GM18909 (cell line): Measurements from ENCODE around the gene FRAS1.
"Not testable (repeated sequence)": the region's sequence is repeated elsewhere in the genome, so short reads cannot be mapped to it uniquely, and the experiment has no call there.

ENCODE experiments used
- ATAC-seq: cut with Tn5 transposase; IDR thresholded peaks from one replicate; pipeline ENCODE4 v1.9.1; 2021; ENCODE audit warnings: mild to moderate bottlenecking; ENCODE audit not compliant: unreplicated experiment, poor library complexity

Gene FRAS1

DNA sequence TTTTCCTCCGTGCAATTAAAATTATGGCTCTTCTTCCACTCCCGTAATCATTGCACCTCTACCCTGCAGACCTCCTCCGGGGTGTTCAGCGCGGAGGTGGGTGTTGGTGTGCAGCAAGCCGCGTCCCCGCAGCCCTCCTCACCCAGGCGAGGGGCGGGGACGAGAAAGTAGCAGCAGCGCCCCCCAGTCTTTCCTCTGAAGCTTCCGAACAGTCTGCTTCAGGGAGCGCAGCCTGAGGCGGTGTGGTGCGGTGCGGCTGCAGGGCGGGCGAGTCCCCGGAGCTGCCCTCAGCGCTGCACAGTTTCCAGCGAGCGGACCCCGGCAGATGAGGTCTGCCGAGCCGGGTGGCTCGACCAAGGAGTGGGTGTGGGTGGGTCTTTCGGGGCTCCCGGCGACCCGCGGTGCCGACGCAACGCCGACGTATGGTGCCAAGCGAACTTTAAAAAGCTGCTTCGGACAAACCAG lies at the start of gene FRAS1:
FRAS1 (plus strand) TSS at position 189 of the 465 bp plus-strand sequence. CDS start 687 bp downstream, outside the sequence.
- ATAC-seq, result peak; percentile 38

GRCh38 chr4:78011003-78011402 lies 46.1 kb upstream of the FRAS1 start:
- ATAC-seq, result not testable (repeated sequence)

- no peak for ATAC-seq
Measured at GRCh38 chr4:78014889-78015886, 41.9 kb upstream of the FRAS1 start.

GRCh38 chr4:78018271-78019049 lies 38.7 kb upstream of the FRAS1 start:
- no peak for ATAC-seq

- ATAC-seq, result no peak
Measured at GRCh38 chr4:78019414-78019813, 37.7 kb upstream of the FRAS1 start.

DNA sequence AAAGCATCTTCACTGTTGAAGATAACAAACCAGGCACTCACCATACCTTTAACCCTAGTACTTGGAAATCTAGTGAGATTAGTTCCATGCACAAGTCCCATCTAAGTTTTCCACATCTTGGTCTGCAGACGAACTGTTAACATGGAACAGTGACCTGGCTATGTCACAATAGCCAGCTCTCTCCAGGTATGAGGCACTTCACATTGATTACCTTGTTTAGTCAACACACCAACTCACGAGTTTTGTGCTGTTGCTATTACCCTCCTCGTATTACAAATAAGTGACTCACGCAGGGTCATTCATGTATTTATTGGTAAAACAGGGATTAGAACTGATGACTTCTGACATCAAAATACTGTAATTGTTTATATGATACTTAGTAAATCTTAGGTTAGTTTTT lies 36.4 kb upstream of the FRAS1 start:
- ATAC-seq, result no peak

GRCh38 chr4:78022517-78022916 lies 34.6 kb upstream of the FRAS1 start:
- no peak for ATAC-seq

- no peak for ATAC-seq
Measured at GRCh38 chr4:78024085-78024484, 33.0 kb upstream of the FRAS1 start.

DNA sequence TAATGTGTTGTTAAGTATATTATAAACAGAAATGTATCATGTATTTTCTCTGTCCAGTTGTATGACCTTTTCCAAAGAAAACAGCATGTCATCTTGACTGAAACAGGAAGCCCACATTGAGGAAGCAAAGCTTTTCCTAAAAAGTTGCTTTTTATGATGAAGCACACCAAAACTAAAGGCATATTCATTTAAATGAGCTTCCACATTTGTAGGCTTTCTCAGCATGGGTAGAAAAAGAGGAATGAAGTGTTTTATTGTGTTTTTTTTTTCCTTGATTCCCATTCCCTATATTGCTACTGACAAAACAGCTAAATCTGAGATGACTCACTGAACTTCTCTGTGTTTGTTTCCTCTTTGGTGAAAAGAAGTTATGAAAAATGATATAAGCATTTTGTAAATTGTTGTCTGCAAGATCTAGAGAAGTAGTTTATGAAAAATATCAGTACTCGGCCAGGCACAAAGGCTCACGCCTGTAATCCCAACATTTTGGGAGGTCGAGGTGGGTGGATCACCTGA lies 32.5 kb upstream of the FRAS1 start:
- no peak for ATAC-seq

DNA sequence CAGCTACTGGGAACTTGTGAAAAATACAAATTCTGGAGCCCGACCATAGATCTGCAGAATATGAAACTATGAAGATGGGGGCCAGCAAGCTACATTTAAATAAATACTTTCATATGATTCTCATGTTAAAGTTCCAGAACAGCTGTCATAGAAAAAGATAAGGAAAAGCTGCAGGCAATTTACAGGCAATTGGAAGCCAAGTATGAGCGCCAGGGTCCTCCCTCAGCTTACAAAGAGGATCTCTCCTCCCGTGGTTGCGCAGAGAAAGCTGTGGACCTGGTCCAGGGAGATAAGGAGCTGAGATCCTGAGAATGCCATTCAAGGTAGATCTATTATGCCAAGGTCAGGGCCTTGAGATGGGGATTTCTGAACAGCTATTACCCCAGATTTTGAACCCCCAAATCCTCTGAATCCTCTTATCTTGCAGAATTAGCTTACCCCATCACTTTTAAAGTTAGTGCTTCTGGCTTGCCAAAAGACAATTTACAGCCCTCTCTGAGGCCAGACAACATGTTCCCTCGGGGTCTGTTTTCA lies 25.6 kb upstream of the FRAS1 start:
- ATAC-seq, result no peak

DNA sequence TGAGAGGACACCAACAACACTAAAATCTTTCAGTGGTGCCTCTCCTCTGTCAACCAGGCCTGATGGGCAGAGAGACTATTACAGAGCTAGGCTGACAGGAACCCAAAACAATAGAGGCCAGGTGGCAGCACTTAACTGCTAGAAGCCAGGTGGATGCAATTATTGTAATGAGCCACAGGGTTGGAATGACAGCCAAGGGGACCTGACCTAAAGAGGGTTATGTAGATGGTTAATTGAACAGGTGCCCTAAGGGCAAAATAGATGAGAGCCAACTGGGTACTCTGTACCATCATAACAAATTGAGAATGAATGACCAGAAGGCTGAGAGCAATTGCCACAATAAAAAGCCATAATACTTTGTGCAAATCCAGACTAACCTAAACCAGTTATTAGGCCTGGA lies 24.7 kb upstream of the FRAS1 start:
- ATAC-seq, result no peak

DNA sequence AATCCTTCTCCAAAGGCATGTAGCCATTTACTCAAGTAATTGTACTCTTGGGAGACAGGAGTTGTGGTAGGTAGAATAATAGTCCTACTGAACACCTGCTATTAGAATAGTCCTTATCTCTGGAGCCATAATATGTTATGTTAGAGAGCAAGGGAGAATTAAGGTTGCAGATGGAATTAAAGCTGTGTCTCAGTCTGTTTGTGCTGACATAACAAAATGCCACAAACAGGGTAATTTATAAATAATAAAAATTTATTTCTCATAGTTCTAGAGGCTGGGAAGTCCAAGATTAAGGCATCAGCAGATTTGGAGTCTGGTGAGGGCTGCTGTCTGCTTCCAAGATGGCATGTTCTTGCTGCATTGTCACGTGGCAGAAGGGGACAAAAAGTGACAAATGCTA lies 24.2 kb upstream of the FRAS1 start:
- no peak for ATAC-seq

DNA sequence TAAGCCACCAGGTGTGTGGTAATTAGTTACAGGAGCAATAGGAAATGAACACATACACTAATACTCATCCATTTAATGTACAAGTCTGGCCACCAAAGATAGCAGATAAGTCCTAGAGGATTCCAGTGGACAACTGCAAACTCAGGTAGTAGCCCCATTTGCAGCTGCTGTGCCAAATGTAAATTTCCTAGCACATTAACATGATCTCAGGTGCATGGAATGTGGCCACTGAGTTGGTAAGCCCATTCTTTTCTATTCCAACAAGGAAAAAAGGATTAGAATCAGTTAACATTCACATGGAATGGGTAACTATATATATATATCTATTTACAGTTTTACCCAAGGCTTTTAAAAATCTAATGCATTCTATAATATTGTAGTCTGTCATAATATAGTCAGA lies 23.3 kb upstream of the FRAS1 start:
- ATAC-seq, result no peak

DNA sequence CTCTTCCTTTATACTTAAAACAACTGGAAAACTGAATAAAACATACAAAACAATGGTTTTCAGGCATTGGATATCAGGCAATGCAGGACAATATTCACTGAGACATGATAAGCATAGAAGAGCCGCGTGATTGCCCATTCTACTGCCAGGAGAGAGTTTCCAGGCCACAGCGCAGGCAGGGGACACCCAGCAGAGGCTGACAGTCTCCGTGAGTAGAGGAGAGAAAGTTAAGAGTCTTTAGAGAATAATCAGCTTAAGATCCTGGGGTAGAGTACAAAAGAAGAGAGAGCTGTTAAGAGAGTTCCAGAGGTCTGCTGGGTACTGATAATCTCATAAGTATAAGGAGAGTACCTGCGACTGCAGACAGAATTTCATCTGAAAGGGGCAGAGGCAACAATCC lies 18.4 kb upstream of the FRAS1 start:
- ATAC-seq, result no peak

DNA sequence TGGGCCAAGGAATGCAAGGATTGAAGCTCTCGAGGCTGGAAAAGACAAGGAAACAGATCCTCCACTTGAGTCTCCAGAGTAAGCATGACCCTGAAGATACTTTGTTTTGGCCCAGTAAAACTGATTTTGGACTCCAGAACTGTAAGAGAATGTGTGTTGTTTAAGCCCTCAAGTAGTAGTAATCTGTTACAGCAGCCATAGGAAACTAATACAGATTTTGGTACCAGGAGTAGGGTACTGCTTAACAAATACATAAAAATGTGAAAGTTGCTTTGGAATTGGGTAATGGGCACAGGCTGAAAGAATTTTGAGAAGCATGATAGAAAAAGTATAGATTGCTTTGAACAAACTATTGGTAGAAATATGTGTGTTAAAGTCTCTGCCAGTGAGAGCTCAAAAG lies 17.4 kb upstream of the FRAS1 start:
- ATAC-seq, result no peak

GRCh38 chr4:78040431-78040830 lies 16.7 kb upstream of the FRAS1 start:
- ATAC-seq, result no peak

DNA sequence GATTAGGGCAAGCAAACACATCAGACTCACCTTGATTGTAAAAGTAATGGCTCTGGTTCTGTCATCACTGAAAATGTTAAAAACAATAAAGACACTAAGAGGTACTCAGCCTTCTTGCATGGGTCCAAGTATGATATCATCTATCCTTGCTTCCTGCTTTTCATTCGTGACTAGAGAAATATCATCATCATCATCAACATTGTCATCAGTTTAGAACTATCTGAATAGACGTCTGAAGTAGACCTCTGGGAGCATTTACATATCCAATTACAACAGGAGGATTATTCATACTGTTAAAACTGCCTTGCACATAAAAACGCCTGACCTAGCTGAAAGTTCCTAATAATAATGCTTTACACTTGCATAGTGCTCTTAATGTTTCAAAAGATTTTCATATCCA lies 9.8 kb upstream of the FRAS1 start:
- ATAC-seq, result no peak

DNA sequence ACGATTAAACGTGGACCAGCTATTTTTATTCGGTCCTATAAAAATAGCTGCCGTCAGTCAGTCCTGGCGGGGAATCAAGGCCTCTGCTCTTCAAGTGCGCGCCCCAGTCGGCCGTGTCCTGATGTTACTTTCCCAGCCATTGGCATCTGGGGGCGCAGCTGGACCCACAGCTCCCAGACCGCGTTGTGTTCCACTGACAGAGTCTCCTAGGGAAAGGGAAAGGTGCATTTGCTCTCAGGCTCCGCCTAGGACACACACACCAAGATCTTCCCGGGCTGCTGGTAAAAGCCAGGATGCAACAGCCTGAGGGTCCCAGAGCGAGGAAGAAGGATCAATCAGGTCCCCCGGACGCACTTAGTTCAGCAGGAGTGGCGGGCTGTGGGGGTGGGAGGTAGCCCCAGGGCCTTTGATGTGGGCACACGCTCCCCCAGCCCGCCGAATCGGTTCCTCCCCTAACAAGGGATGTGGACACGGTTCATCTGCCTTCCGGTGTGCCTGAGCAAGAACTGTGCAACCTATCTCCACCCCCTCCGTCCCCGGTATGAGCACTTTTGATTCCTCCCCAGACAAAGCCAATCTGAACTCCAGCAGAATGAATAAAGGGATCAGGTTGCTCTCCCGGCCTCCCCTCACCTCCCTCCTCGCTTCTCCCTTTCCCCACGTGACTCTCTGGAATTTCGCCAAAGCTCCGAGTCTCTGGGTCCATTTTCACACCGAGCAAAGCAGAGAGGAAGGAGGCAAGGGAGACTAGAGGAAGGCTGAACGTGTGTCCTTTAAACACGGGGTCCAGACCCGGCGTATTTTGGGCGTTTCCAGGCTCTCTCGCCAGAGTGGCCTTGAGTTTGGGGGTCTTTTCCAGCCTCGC lies 626 bp upstream of the FRAS1 start:
- peak; percentile 74 for ATAC-seq

DNA sequence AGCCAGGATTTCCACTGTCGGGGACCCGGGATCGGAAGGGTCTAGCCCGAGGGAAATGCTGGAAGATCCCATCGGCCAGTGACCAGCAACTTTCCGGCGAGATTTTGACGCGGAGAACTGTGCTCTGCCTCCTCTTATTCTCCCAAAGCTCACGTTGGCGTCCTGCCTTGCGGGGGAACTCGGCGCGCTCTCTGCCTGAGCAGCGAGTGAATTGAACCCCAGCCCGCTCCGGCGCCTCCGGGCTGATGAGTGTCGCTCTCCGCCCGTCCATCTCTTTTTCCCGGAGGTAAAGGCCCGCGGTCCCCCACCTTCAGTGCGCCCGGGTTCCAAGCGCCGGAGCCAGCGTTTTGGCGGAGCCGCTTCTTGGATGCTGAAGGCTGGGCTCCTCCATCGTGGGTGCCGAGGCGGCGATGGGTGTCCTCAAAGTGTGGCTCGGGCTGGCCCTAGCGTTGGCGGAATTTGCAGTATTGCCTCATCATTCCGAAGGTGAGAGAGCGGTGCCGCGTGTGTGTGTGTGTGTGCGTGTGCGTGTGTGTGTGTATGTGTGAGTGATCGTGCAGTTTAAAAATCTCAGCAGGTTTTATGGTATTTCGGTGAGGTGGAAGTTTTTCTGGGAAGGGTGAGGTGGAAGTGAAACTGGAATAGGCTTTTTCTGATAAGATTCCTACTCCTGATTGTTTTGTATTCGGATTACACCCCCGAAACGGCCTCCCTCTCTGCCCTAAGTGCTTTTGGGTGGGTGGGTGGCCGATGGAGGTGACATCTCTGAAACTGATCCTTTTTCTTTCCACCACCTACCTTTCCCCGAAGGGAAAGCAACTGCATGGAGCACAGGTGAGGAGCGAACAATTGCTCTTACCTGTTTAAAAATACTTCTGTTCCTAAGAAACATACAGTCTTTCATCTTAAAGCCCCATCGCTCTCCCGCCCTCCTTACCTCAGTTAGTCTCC lies 752 bp downstream of the FRAS1 start:
- peak; percentile 33 for ATAC-seq
